AG04449 (cell line): ENCODE results near the gene DRICH1.
"Not testable (repeated sequence)": the region's sequence is repeated elsewhere in the genome, so short reads cannot be mapped to it uniquely, and the experiment has no call there.

Experiments
- CTCF ChIA-PET: fragments of 350-600 bp; formaldehyde crosslinking; extraction: SDS; loops from one replicate; lab custom pipeline; 2021; ENCODE audit warnings: antibody characterized with exemption; lab: Yijun Ruan, JAX
- POLR2A ChIA-PET: fragments of 400-600, 350-600 bp; formaldehyde crosslinking; extraction: SDS; loops from one replicate; lab custom pipeline; 2020; ENCODE audit warnings: antibody characterized with exemption, inconsistent platforms; lab: Yijun Ruan, JAX
- DNase-seq: peaks from one replicate; pipeline ENCODE4 v3.0.0-alpha.2; 2010; ENCODE audit warnings: low read depth, low spot score
- H3K4me3 ChIP-seq: 2 replicates; pipeline ENCODE4 v1.5.1; 2011; ENCODE audit warnings: low read depth, mild to moderate bottlenecking, control low read depth, low read length
- CTCF ChIP-seq: IDR thresholded peaks from one replicate; pipeline ENCODE4 v1.5.1; 2011; ENCODE audit warnings: mild to moderate bottlenecking, moderate library complexity, low read length, control low read depth, inconsistent platforms; ENCODE audit not compliant: insufficient read depth; ENCODE audit errors: missing control alignments

Gene DRICH1

DNA sequence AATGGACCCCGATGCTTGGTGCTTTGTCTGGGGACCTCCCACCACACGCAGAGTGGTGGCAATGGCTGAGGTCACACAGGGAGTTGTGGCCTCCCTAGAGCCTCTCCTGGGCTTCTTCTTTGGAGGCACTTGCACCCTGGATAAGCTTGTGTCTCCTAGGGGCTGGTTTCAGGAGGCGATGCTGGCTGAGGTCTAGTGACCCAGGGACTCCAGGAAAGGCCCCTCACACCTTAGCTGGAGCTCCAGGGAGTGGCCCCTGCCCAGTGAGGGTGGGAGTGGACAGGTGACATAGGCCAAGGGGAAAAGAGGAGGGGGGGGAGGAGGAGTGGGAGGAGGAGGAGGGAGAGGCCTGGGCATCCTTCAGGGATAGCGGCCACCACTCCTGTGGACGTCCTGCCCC, 52.8 kb downstream of the DRICH1 start:
- POLR2A ChIA-PET, result no interaction called here
- CTCF ChIA-PET, result interaction anchor here (1.5 to 3.7 kb wide), 2 partner anchors 9 to 12 kb away, joined by 3 to 17 read pairs; no protein-coding TSS in a partner anchor
- no peak for TF ChIP-seq CTCF
- H3K4me3 ChIP-seq, result no peak overlapping the region
- no peak for DNase-seq

- TF ChIP-seq CTCF, result no peak
- DNase-seq, result no peak
- no peak overlapping the region for H3K4me3 ChIP-seq
- POLR2A ChIA-PET, result no interaction called here
- CTCF ChIA-PET, result interaction anchor here (1.5 to 3.7 kb wide), 2 partner anchors 10 to 13 kb away, joined by 3 to 17 read pairs; no protein-coding TSS in a partner anchor
These were observed 53.8 kb downstream of the DRICH1 start for GRCh38 chr22:23578306-23578705.

GRCh38 chr22:23576681-23577080, 55.4 kb downstream of the DRICH1 start:
- CTCF ChIA-PET, result interaction anchor here (0.7 to 3.7 kb wide), 4 partner anchors 11 to 17 kb away, joined by 3 to 17 read pairs (median 3); no protein-coding TSS in a partner anchor
- POLR2A ChIA-PET, result no interaction called here
- DNase-seq, result no peak
- no peak for TF ChIP-seq CTCF
- H3K4me3 ChIP-seq, result no peak overlapping the region

DNA sequence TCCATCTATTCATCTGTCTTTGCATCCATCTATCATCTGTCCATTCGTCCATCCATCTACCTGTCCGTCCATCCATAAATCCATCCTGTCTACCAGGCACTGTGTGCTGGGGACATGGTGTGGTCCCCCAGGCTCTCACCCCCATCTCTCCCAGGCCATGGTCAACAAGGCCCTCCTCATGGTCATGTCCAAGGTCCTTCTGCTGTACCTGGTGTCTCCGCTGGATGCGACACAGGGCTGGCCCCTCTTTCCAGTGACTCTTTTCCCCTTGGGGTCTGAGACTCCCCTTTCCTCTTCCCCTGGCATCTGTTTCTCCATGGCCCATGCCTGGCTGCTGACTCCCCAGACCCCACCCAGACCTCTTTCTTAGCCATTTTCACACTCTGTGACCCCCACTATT, 56.5 kb downstream of the DRICH1 start:
- CTCF ChIA-PET, result no interaction called here
- no peak for DNase-seq
- H3K4me3 ChIP-seq, result no peak overlapping the region
- no peak for TF ChIP-seq CTCF
- POLR2A ChIA-PET, result no interaction called here

DNA sequence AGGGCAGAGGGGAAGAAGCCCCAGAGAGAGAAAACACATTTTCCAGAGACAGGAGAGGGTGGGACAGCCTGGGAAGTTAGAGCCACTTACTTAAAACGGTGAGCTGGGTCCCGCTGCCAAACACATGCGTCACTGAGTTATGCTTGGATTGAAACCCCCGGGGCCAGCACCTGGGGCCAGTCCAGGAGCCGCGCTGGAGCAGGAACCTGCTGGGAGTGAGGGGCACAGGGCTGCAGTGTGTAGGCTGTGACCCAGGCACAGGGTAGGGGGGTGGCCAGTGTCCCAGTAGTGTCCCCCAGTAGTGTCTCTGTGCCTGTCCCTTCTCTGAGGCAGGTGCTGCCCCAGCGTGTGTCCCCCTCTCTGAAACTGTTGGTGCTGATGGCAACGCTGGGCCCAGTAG, 57.2 kb downstream of the DRICH1 start:
- H3K4me3 ChIP-seq, result no peak overlapping the region
- TF ChIP-seq CTCF, result no peak
- DNase-seq, result no peak
- CTCF ChIA-PET, result no interaction called here
- POLR2A ChIA-PET, result no interaction called here

- H3K4me3 ChIP-seq, result no peak overlapping the region
- no peak for TF ChIP-seq CTCF
- ChIA-PET POLR2A (no interaction called here), CTCF (no interaction called here)
- DNase-seq, result no peak
These were observed 57.7 kb downstream of the DRICH1 start for GRCh38 chr22:23574371-23574811.

DNA sequence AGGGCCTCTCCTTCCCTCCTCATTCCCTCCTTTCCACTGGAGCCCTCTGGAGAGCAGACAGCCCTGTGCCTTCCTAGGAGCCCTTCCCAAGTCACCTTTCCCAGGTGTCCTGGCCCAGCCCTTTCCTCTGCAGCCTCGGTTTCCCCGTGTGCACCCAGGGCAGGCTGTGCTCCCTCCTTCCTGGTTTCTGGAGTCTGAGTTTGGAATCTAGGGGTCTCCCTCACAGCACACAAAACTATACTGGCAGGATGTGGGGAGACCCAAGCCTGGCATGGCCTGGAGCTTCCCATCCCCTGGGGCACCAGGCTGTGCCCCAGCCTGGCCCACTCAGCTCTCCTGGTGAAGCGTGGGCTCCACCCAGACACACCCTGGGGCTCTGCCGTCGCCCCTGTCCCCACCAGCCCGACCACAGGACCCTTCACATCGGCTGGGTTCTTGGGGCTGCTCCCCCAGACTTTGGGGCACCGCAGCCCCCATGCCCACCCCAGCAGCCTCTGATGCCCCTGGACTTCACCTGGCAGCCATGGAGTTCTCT, 58.4 kb downstream of the DRICH1 start:
- DNase-seq, CTCF ChIA-PET, H3K4me3 ChIP-seq, POLR2A ChIA-PET: not testable (repeated sequence)

GRCh38 chr22:23573106-23573505, 59.0 kb downstream of the DRICH1 start:
- CTCF ChIA-PET, POLR2A ChIA-PET, DNase-seq, H3K4me3 ChIP-seq: not testable (repeated sequence)
